Calu3 (cell line): ENCODE data around the gene SCYGR2. TPM values are rescaled to one million over a fixed set of nuclear protein-coding genes. Genes with fewer than 3 reads are reported as not detected.

Experiments used
- BruUV-seq: library from RNA; stranded (reverse); fragments of 400-500 nt; replicated peaks from 2 replicates; lab custom pipeline; 2021; lab: Mats Ljungman, UMichigan
- CTCF ChIA-PET: fragments of 300-600 bp; sonication (Branson Sonifier 250); formaldehyde crosslinking; loops from one replicate; lab custom pipeline; 2022; ENCODE audit warnings: antibody characterized with exemption; lab: Charles Lee
- DNase-seq: peaks from one replicate; pipeline ENCODE4 v3.0.0; 2022
- H3K27ac Mint-ChIP-seq: one replicate; pipeline ENCODE4 v1.8.0; 2022; ENCODE audit warnings: mixed read lengths; ENCODE audit not compliant: unreplicated experiment
- H3K27me3 Mint-ChIP-seq: one replicate; pipeline ENCODE4 v1.8.0; 2022; ENCODE audit warnings: mixed read lengths; ENCODE audit not compliant: unreplicated experiment
- H3K36me3 Mint-ChIP-seq: one replicate; pipeline ENCODE4 v1.8.0; 2022; ENCODE audit warnings: mild to moderate bottlenecking, moderate library complexity, mixed read lengths; ENCODE audit not compliant: insufficient read depth, unreplicated experiment
- H3K4me1 Mint-ChIP-seq: one replicate; pipeline ENCODE4 v1.8.0; 2022; ENCODE audit warnings: mild to moderate bottlenecking, low read depth, mixed read lengths; ENCODE audit not compliant: unreplicated experiment
- H3K4me3 Mint-ChIP-seq: one replicate; pipeline ENCODE4 v1.8.0; 2022; ENCODE audit warnings: mild to moderate bottlenecking, low read depth, moderate library complexity, mixed read lengths; ENCODE audit not compliant: unreplicated experiment
- H3K9me3 Mint-ChIP-seq: one replicate; pipeline ENCODE4 v1.8.0; 2022; ENCODE audit warnings: low read depth, mixed read lengths; ENCODE audit not compliant: unreplicated experiment
- intact Hi-C: fragments of 100-400 bp; cut with micrococcal nuclease; formaldehyde crosslinking; loops from one replicate; pipeline ENCODE4 v1.10.0; 2022; ENCODE audit not compliant: unreplicated experiment
- total RNA-seq: library from RNA; stranded (reverse); gene quantifications from 2 replicates; pipeline ENCODE4 v1.2.3, GENCODE V29; 2022
- TF ChIP-seq, protein P1 (sequence below): fragments of 200-600 bp; IDR thresholded peaks from one replicate; pipeline ENCODE4 v1.8.0; 2022; ENCODE audit warnings: antibody characterized with exemption; ENCODE audit not compliant: unreplicated experiment

Gene SCYGR2
- total RNA-seq, 1 experiment from 2014 or later: not detected

GRCh38 chr2:227608561-227609338 lies 10.1 kb downstream of the SCYGR2 start:
- BruUV-seq: no TSS peak
- intact Hi-C loops: no loop called here
- DNase-seq: no peak
- CTCF ChIA-PET: no interaction called here
- peaks cover 13% of the 10 kb centered on the region for H3K4me1 Mint-ChIP-seq
- TF ChIP-seq, protein P1, sequence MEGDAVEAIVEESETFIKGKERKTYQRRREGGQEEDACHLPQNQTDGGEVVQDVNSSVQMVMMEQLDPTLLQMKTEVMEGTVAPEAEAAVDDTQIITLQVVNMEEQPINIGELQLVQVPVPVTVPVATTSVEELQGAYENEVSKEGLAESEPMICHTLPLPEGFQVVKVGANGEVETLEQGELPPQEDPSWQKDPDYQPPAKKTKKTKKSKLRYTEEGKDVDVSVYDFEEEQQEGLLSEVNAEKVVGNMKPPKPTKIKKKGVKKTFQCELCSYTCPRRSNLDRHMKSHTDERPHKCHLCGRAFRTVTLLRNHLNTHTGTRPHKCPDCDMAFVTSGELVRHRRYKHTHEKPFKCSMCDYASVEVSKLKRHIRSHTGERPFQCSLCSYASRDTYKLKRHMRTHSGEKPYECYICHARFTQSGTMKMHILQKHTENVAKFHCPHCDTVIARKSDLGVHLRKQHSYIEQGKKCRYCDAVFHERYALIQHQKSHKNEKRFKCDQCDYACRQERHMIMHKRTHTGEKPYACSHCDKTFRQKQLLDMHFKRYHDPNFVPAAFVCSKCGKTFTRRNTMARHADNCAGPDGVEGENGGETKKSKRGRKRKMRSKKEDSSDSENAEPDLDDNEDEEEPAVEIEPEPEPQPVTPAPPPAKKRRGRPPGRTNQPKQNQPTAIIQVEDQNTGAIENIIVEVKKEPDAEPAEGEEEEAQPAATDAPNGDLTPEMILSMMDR: no peak
- H3K27me3 Mint-ChIP-seq: no peaks in the 10 kb centered on the region
- H3K36me3 Mint-ChIP-seq: no peaks in the 10 kb centered on the region
- no peak overlapping the region for H3K4me3 Mint-ChIP-seq
- H3K27ac Mint-ChIP-seq: no peak overlapping the region
- H3K9me3 Mint-ChIP-seq: no peaks in the 10 kb centered on the region

GRCh38 chr2:227610123-227610522 lies 11.4 kb downstream of the SCYGR2 start:
- Mint-ChIP-seq H3K36me3 (no peaks in the 10 kb centered on the region), H3K4me3 (no peak overlapping the region), H3K9me3 (no peaks in the 10 kb centered on the region), H3K27ac (no peak overlapping the region), H3K27me3 (no peaks in the 10 kb centered on the region), H3K4me1 (peaks cover 14% of the 10 kb centered on the region)
- TF ChIP-seq, protein P1: no peak
- intact Hi-C loops: no loop called here
- CTCF ChIA-PET: no interaction called here
- no TSS peak for BruUV-seq
- DNase-seq: no peak

DNA sequence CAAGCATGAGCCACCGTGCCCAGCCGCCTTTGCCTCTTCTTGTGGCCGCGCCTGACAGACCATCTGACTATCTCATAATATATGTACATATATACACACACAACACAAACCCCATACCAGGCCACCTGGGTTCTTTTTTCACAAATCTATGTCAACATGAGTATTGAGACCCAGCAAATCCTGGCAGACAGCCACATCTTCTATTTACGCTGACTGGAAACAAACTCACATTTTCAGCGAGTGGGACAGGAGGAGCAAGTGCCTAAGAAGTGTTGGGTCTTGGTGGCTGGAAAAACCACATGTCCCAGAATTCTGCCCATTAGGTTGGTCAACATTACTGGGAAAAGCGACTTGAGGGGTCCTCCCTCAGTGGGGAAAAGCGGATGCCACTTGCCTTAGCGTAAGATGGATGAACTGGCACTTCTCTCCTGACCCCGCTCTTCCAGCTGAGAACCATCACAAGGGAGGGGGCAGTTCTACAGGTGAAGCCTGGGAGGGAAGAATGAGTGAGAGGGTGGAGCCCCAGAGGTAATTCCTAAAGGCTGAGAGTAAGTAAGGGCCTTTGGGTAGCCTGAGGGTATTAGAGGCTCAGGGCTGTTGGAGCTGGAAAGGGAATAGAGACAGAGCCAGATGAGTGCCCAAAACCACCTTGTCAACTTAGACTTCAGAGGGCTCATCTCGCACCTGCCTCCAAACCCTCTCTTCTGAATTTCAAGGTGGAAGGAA lies 14.0 kb downstream of the SCYGR2 start:
- Mint-ChIP-seq H3K36me3 (no peaks in the 10 kb centered on the region), H3K4me1 (peaks cover 14% of the 10 kb centered on the region), H3K27ac (no peak overlapping the region), H3K27me3 (peaks cover 9% of the 10 kb centered on the region), H3K4me3 (no peak overlapping the region), H3K9me3 (no peaks in the 10 kb centered on the region)
- intact Hi-C loops: no loop called here
- TF ChIP-seq, protein P1: no peak
- no TSS peak for BruUV-seq
- CTCF ChIA-PET: interaction anchor here (0.9 kb wide), 2 partner anchors 15 to 153 kb away, joined by 3 to 4 read pairs; no protein-coding TSS in a partner anchor
- no peak for DNase-seq

DNA sequence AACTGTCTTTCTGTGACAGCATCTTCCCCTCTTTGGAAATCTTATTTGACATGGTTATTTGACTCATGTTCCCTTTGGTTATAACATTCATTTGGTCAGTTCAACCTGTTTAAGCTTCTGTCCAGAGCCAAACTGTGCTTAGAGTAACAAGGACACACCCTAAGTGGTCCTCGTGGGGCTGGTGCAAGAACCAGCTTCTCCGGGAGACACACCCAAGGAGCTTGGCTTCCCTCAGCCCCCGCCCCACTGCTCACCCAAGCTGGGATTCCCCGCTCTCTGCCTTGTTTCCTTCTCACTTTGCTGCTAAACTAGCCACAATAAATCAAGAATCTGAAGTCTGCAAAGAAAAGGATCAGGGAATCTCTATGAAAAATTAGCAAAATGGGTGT lies 14.6 kb downstream of the SCYGR2 start:
- CTCF ChIA-PET: interaction anchor here (0.9 kb wide), 2 partner anchors 15 to 153 kb away, joined by 3 to 4 read pairs; no protein-coding TSS in a partner anchor
- TF ChIP-seq, protein P1: no peak

More for the DNA sequence above, 14.6 kb downstream of the SCYGR2 start:
- Mint-ChIP-seq H3K9me3 (no peaks in the 10 kb centered on the region), H3K36me3 (no peaks in the 10 kb centered on the region), H3K27ac (no peak overlapping the region), H3K4me1 (peaks cover 14% of the 10 kb centered on the region), H3K4me3 (no peak overlapping the region), H3K27me3 (peaks cover 9% of the 10 kb centered on the region)
- DNase-seq: peak; percentile 58
- intact Hi-C loops: no loop called here
- no TSS peak for BruUV-seq
